HepG2 (cell line): ENCODE results near the gene B9D2. TPM values are rescaled to one million over a fixed set of nuclear protein-coding genes. Genes with fewer than 3 reads are reported as not detected.
A peak's percentile ranks its signal among the peaks of the same experiment; 100 is the strongest.

Source experiments
- FOSL2 ChIP-seq: sonication (generic); formaldehyde crosslinking; IDR thresholded peaks from 2 replicates; pipeline ENCODE4 v1.4.0; 2020; ENCODE audit warnings: missing genetic modification reagents
- FOXA3 ChIP-seq: IDR thresholded peaks from 2 replicates; pipeline ENCODE4 v1.6.1; 2016; ENCODE audit warnings: missing genetic modification reagents, missing compliant biosample characterization
- HNF1B ChIP-seq: sonication (generic); formaldehyde crosslinking; IDR thresholded peaks from 2 replicates; pipeline ENCODE4 v1.5.1; 2020; ENCODE audit warnings: mild to moderate bottlenecking, moderate library complexity, missing genetic modification reagents
- KLF13 ChIP-seq: sonication (generic); formaldehyde crosslinking; IDR thresholded peaks from 2 replicates; pipeline ENCODE4 v1.4.0; 2020; ENCODE audit warnings: mild to moderate bottlenecking, missing genetic modification reagents
- SP1 ChIP-seq, 2 experiments: fragments of 450-650 bp in 1 of 2; sonication (generic) in 1 of 2; formaldehyde crosslinking in 1 of 2; IDR thresholded peaks; 2 replicates each; pipeline versions ENCODE4 v1.4.0 to v1.6.1; 2016 to 2020; ENCODE audit warnings: missing genetic modification reagents in 1 of 2
- TBX2 ChIP-seq: sonication (generic); formaldehyde crosslinking; IDR thresholded peaks from 2 replicates; pipeline ENCODE4 v1.5.0; 2020; ENCODE audit warnings: missing genetic modification reagents, mild to moderate bottlenecking, borderline replicate concordance
- USF2 ChIP-seq, 2 experiments: sonication (generic) in 1 of 2; formaldehyde crosslinking in 1 of 2; IDR thresholded peaks; 2 replicates each; pipeline versions ENCODE4 v1.5.1 to v1.6.1; 2011 to 2020; ENCODE audit warnings: borderline replicate concordance in 1 of 2, low read depth in 1 of 2, low read length in 1 of 2, mild to moderate bottlenecking in 1 of 2, missing genetic modification reagents in 1 of 2, moderate library complexity in 1 of 2
- ZHX2 ChIP-seq, 2 experiments: sonication (generic) in 1 of 2; formaldehyde crosslinking in 1 of 2; IDR thresholded peaks; 2 replicates each; pipeline versions ENCODE4 v1.6.1 to v1.9.0; 2014 to 2022; ENCODE audit warnings: antibody characterized with exemption in 1 of 2, borderline replicate concordance in 1 of 2, inconsistent platforms in 1 of 2, low read depth in 1 of 2, missing genetic modification reagents in 1 of 2
- ZNF441 ChIP-seq: sonication (generic); formaldehyde crosslinking; IDR thresholded peaks from 2 replicates; pipeline ENCODE4 v1.7.0; 2021; ENCODE audit warnings: missing genetic modification reagents, borderline replicate concordance
- ZNF574 ChIP-seq: sonication (generic); formaldehyde crosslinking; IDR thresholded peaks from 2 replicates; pipeline ENCODE4 v1.4.0; 2020; ENCODE audit warnings: missing genetic modification reagents
- ZNF691 ChIP-seq: sonication (generic); formaldehyde crosslinking; IDR thresholded peaks from 2 replicates; pipeline ENCODE4 v1.4.0; 2020; ENCODE audit warnings: missing genetic modification reagents, low read depth, mild to moderate bottlenecking, borderline replicate concordance
- ZNF790 ChIP-seq: sonication (generic); formaldehyde crosslinking; IDR thresholded peaks from 2 replicates; pipeline ENCODE4 v1.8.0; 2022; ENCODE audit warnings: missing genetic modification reagents, mild to moderate bottlenecking, borderline replicate concordance
- polyA plus RNA-seq, 8 experiments: library from polyadenylated mRNA; depleted of rRNA in 3 of 8; stranded (reverse) in 7 of 8; unstranded in 1 of 8; fragments of >200 nt; fragmentation: Illumina TruSeq in 4 of 8; extraction: Trizol in 4 of 8; gene quantifications; 2 replicates each; pipeline versions ENCODE4 v1.2.1 to v1.2.3, GENCODE V29; 2011 to 2016; ENCODE audit warnings: low read depth in 4 of 8, missing spikeins in 1 of 8, mixed read lengths in 1 of 8; ENCODE audit not compliant: insufficient read depth in 1 of 8
- total RNA-seq, 5 experiments: library from RNA; depleted of rRNA; stranded (reverse); fragments of >200 nt; fragmentation: Illumina TruSeq; extraction: Trizol; gene quantifications; 2 replicates each; pipeline ENCODE4 v1.2.3, GENCODE V29; 2016; ENCODE audit warnings: low read depth in 1 of 5

Gene B9D2
- total and polyA plus RNA-seq, 2 of the 13 experiments (the other 11 are each of a cell fraction or from before 2014, with no cell fraction given): 3.1 to 4.4 TPM

GRCh38 chr19:41353466-41354342 is 10.2 kb downstream of the B9D2 start, which contains the start of gene TGFB1 (continued):
- no peak for TF ChIP-seq ZHX2 (IDR thresholded peaks at IDR 0.05; ENCODE audit: low read depth)
- TF ChIP-seq ZHX2 (CRISPR knock-in tag; IDR thresholded peaks at IDR 0.05; ENCODE audit: borderline replicate concordance): no peak
- peak; percentile 42 for TF ChIP-seq FOSL2 (CRISPR knock-in tag)
- TF ChIP-seq ZNF691 (CRISPR knock-in tag): no peak
- peak; percentile 42; the same call in 1 of the 2 replicates for TF ChIP-seq FOXA3 (CRISPR knock-in tag)
- 0 out of 2 replicates have a peak, but pooled peaks have one; percentile 18 for TF ChIP-seq HNF1B
- no peak for TF ChIP-seq KLF13
- TF ChIP-seq ZNF790 (CRISPR knock-in tag): 0 out of 2 replicates have a peak, but pooled peaks have one; percentile 15
- TF ChIP-seq USF2 (IDR thresholded peaks at IDR 0.05; ENCODE audit: low read depth, low read length): no peak
- no peak for TF ChIP-seq USF2 (CRISPR knock-in tag; IDR thresholded peaks at IDR 0.05; ENCODE audit: borderline replicate concordance)
- TF ChIP-seq SP1 (IDR thresholded peaks at IDR 0.05): no peak
- peak; percentile 94 for TF ChIP-seq SP1 (CRISPR knock-in tag; IDR thresholded peaks at IDR 0.05)
- TF ChIP-seq ZNF441 (CRISPR knock-in tag): peak; percentile 45; the same call in 1 of the 2 replicates
- TF ChIP-seq ZNF574 (CRISPR knock-in tag): peak; percentile 43; the same call in 1 of the 2 replicates
- TF ChIP-seq TBX2 (CRISPR knock-in tag): peak; percentile 60
